ENCODE results near the gene TMSB4X. TPM values are rescaled to one million over a fixed set of nuclear protein-coding genes. Genes with fewer than 3 reads are reported as not detected.
A peak's percentile ranks its signal among the peaks of the same experiment; 100 is the strongest.

The TMSB4X gene
- total RNA-seq, 2 experiments from 2014 or later = 6,072 to 7,639 TPM

GRCh38 chrX:12948495-12948894, 26.4 kb upstream of the TMSB4X start:
- H3K4me1 Mint-ChIP-seq = peaks cover 64% of the 10 kb centered on the region
- H3K36me3 Mint-ChIP-seq = no peaks in the 10 kb centered on the region
- CTCF ChIA-PET = interaction anchor here (1.6 to 11.6 kb wide), 4 partner anchors 24 to 539 kb away, joined by 9 to 206 read pairs (median 90); partner anchors contain the start of gene TMSB4X
- ATAC-seq = no peak
- no peaks in the 10 kb centered on the region for H3K27me3 Mint-ChIP-seq
- H3K27ac Mint-ChIP-seq = peak overlapping the region; percentile 52
- H3K9me3 Mint-ChIP-seq (ENCODE audit: low read depth) = no peaks in the 10 kb centered on the region
- H3K4me3 Mint-ChIP-seq = no peak overlapping the region
- DNase-seq = no peak

- DNase-seq = no peak
- Mint-ChIP-seq H3K36me3 (no peaks in the 10 kb centered on the region), H3K4me3 (peak overlapping the region; percentile 77), H3K4me1 (peaks cover 72% of the 10 kb centered on the region), H3K27me3 (no peaks in the 10 kb centered on the region), H3K27ac (peak overlapping the region; percentile 97), H3K9me3 (ENCODE audit: low read depth) (no peaks in the 10 kb centered on the region)
- no peak for ATAC-seq
- CTCF ChIA-PET = interaction anchor here (0.6 to 11.6 kb wide), 7 partner anchors 24 to 539 kb away, joined by 3 to 206 read pairs (median 6); partner anchors contain the start of gene TMSB4X
Measured at GRCh38 chrX:12949205-12949926, 25.5 kb upstream of the TMSB4X start.

GRCh38 chrX:12949927-12950656, 24.8 kb upstream of the TMSB4X start:
- Mint-ChIP-seq H3K9me3 (ENCODE audit: low read depth) (no peaks in the 10 kb centered on the region), H3K27ac (peak overlapping the region; percentile 97), H3K4me3 (peak overlapping the region; percentile 77), H3K36me3 (no peaks in the 10 kb centered on the region), H3K4me1 (peaks cover 78% of the 10 kb centered on the region), H3K27me3 (no peaks in the 10 kb centered on the region)
- CTCF ChIA-PET = interaction anchor here (0.6 to 11.6 kb wide), 8 partner anchors 10 to 539 kb away, joined by 3 to 206 read pairs (median 5); partner anchors contain the start of gene TMSB4X
- DNase-seq (peak; percentile 92), ATAC-seq (peak; percentile 65)

- Mint-ChIP-seq H3K36me3 (no peaks in the 10 kb centered on the region), H3K4me1 (peaks cover 82% of the 10 kb centered on the region), H3K27me3 (no peaks in the 10 kb centered on the region), H3K4me3 (peak overlapping the region; percentile 77), H3K9me3 (ENCODE audit: low read depth) (no peaks in the 10 kb centered on the region), H3K27ac (peak overlapping the region; percentile 97)
- CTCF ChIA-PET = interaction anchor here (1.0 to 11.6 kb wide), 8 partner anchors 9 to 538 kb away, joined by 3 to 206 read pairs (median 5); partner anchors contain the start of gene TMSB4X
- DNase-seq (peak; percentile 87), ATAC-seq (peak; percentile 81)
Measured at GRCh38 chrX:12950851-12951594, 23.9 kb upstream of the TMSB4X start.

GRCh38 chrX:12951595-12951975, 23.3 kb upstream of the TMSB4X start:
- H3K9me3 Mint-ChIP-seq (ENCODE audit: low read depth) = no peaks in the 10 kb centered on the region
- H3K4me3 Mint-ChIP-seq = peak overlapping the region; percentile 77
- peaks cover 79% of the 10 kb centered on the region for H3K4me1 Mint-ChIP-seq
- no peaks in the 10 kb centered on the region for H3K27me3 Mint-ChIP-seq
- CTCF ChIA-PET = interaction anchor here (1.0 to 11.6 kb wide), 5 partner anchors 21 to 537 kb away, joined by 3 to 206 read pairs (median 6); partner anchors contain the start of gene TMSB4X
- peak overlapping the region; percentile 97 for H3K27ac Mint-ChIP-seq
- peak; percentile 43 for DNase-seq
- ATAC-seq = no peak
- no peaks in the 10 kb centered on the region for H3K36me3 Mint-ChIP-seq

- ATAC-seq (no peak), DNase-seq (no peak)
- no peaks in the 10 kb centered on the region for H3K36me3 Mint-ChIP-seq
- H3K4me1 Mint-ChIP-seq = peaks cover 70% of the 10 kb centered on the region
- CTCF ChIA-PET = interaction anchor here (10.0 to 11.6 kb wide), 2 partner anchors 19 to 134 kb away, joined by 167 to 206 read pairs; partner anchors contain the start of gene TMSB4X
- peak overlapping the region; percentile 53 for H3K4me3 Mint-ChIP-seq
- H3K27me3 Mint-ChIP-seq = no peaks in the 10 kb centered on the region
- H3K27ac Mint-ChIP-seq = peak overlapping the region; percentile 95
- H3K9me3 Mint-ChIP-seq (ENCODE audit: low read depth) = no peaks in the 10 kb centered on the region
Measured at GRCh38 chrX:12953420-12953819, 21.5 kb upstream of the TMSB4X start.

- DNase-seq = no peak
Measured at GRCh38 chrX:12954376-12954775, 20.5 kb upstream of the TMSB4X start.

GRCh38 chrX:12954981-12955380, 19.9 kb upstream of the TMSB4X start:
- peak overlapping the region; percentile 66 for H3K4me3 Mint-ChIP-seq
- no peaks in the 10 kb centered on the region for H3K9me3 Mint-ChIP-seq (ENCODE audit: low read depth)
- peak overlapping the region; percentile 95 for H3K27ac Mint-ChIP-seq
- H3K27me3 Mint-ChIP-seq = no peaks in the 10 kb centered on the region
- H3K4me1 Mint-ChIP-seq = peaks cover 65% of the 10 kb centered on the region
- DNase-seq = no peak
- ATAC-seq = no peak
- CTCF ChIA-PET = interaction anchor here (1.2 to 11.6 kb wide), 5 partner anchors 8 to 133 kb away, joined by 3 to 206 read pairs (median 9); partner anchors contain the start of gene TMSB4X
- no peaks in the 10 kb centered on the region for H3K36me3 Mint-ChIP-seq

More at GRCh38 chrX:12954376-12954775, 20.5 kb upstream of the TMSB4X start:
- no peaks in the 10 kb centered on the region for H3K27me3 Mint-ChIP-seq
- H3K9me3 Mint-ChIP-seq (ENCODE audit: low read depth) = no peaks in the 10 kb centered on the region
- H3K36me3 Mint-ChIP-seq = no peaks in the 10 kb centered on the region
- H3K4me1 Mint-ChIP-seq = peaks cover 65% of the 10 kb centered on the region
- CTCF ChIA-PET = interaction anchor here (1.4 to 11.6 kb wide), 3 partner anchors 8 to 133 kb away, joined by 9 to 206 read pairs (median 167); partner anchors contain the start of gene TMSB4X
- H3K27ac Mint-ChIP-seq = peak overlapping the region; percentile 95
- peak overlapping the region; percentile 66 for H3K4me3 Mint-ChIP-seq
- no peak for ATAC-seq

GRCh38 chrX:12955882-12956703, 18.8 kb upstream of the TMSB4X start:
- ATAC-seq = peak; percentile 38
- CTCF ChIA-PET = interaction anchor here (1.2 to 11.6 kb wide), 5 partner anchors 9 to 131 kb away, joined by 3 to 206 read pairs (median 9); partner anchors contain the start of gene TMSB4X
- Mint-ChIP-seq H3K36me3 (no peaks in the 10 kb centered on the region), H3K27me3 (no peaks in the 10 kb centered on the region), H3K9me3 (ENCODE audit: low read depth) (no peaks in the 10 kb centered on the region), H3K27ac (peak overlapping the region; percentile 99), H3K4me1 (peaks cover 64% of the 10 kb centered on the region), H3K4me3 (peak overlapping the region; percentile 76)
- peak; percentile 84 for DNase-seq

- peaks cover 69% of the 10 kb centered on the region for H3K4me1 Mint-ChIP-seq
- CTCF ChIA-PET = interaction anchor here (3.1 to 11.6 kb wide), 3 partner anchors 10 to 131 kb away, joined by 14 to 206 read pairs (median 167); partner anchors contain the start of gene TMSB4X
- H3K27me3 Mint-ChIP-seq = no peaks in the 10 kb centered on the region
- no peaks in the 10 kb centered on the region for H3K36me3 Mint-ChIP-seq
- peak overlapping the region; percentile 76 for H3K4me3 Mint-ChIP-seq
- H3K9me3 Mint-ChIP-seq (ENCODE audit: low read depth) = no peaks in the 10 kb centered on the region
- peak overlapping the region; percentile 99 for H3K27ac Mint-ChIP-seq
- DNase-seq = peak; percentile 82
- peak; percentile 75 for ATAC-seq
Measured at GRCh38 chrX:12956704-12957534, 18.0 kb upstream of the TMSB4X start.

- no peak for DNase-seq
- Mint-ChIP-seq H3K9me3 (ENCODE audit: low read depth) (no peaks in the 10 kb centered on the region), H3K36me3 (no peaks in the 10 kb centered on the region), H3K27ac (peak overlapping the region; percentile 99), H3K27me3 (no peaks in the 10 kb centered on the region), H3K4me1 (peaks cover 65% of the 10 kb centered on the region), H3K4me3 (peak overlapping the region; percentile 76)
- CTCF ChIA-PET = interaction anchor here (0.6 to 11.6 kb wide), 4 partner anchors 11 to 138 kb away, joined by 4 to 206 read pairs (median 90); partner anchors contain the start of gene TMSB4X
- no peak for ATAC-seq
Measured at GRCh38 chrX:12958059-12958458, 16.9 kb upstream of the TMSB4X start.

Measured in activated CD8-positive, alpha-beta memory T cell treated with anti-CD3 and anti-CD28 coated beads, Interleukin-2, amount 10 ng/mL, durations not matched to agents 7 days and 5 days (primary cell).